Femur (tissue), 1 donor: Measurements from ENCODE around the gene SLC9A8.
A peak's percentile ranks its signal among the peaks of the same experiment; 100 is the strongest.

Source experiments
- DNase-seq: peaks from one replicate; pipeline ENCODE4 v3.0.0-alpha.2; 2017

The SLC9A8 gene

DNA sequence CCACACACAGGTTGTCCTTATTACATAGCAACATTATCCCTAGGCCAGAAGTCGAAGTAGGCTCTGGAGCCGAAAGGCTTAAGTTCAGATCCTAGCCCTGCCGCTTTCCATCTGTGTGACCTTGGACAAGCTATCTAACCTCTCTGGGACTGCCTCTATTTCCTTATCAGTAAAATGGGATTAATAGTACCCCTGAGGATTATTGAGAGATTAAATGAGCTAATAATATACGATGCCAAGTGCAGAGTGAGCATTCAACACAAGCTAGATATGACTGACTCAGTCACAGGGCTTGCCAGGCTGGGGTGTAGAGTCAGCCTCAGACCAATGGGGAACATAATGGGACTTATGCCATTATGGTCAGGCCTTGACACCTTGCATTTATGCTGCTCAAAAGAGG is 111.6 kb downstream of the SLC9A8 start:
- DNase-seq: no peak

DNA sequence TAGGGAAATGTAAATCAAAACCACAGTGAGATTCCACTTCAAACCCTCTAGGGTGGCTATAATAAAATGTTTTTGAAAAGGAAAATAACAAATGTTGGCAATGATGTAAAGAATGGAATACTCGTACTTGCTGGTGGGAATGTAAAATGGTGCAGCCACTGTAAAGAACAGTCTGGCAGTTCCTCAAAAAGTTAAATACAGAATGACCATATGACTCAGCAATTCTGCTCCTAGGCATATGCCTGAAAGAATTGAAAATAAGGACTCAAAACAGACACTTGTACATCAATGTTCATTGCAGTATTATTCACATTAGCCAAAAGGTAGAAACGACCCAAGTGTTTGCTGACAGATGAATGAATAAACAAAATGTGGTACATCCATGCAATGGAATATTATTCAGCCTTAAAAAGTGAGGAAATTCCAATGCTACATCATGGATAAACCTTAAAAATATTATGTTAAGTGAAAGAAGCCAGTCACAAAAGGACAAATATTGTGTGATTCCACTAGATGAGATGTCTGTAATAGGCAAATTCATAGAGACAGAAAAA is 113.3 kb downstream of the SLC9A8 start:
- no peak for DNase-seq

DNA sequence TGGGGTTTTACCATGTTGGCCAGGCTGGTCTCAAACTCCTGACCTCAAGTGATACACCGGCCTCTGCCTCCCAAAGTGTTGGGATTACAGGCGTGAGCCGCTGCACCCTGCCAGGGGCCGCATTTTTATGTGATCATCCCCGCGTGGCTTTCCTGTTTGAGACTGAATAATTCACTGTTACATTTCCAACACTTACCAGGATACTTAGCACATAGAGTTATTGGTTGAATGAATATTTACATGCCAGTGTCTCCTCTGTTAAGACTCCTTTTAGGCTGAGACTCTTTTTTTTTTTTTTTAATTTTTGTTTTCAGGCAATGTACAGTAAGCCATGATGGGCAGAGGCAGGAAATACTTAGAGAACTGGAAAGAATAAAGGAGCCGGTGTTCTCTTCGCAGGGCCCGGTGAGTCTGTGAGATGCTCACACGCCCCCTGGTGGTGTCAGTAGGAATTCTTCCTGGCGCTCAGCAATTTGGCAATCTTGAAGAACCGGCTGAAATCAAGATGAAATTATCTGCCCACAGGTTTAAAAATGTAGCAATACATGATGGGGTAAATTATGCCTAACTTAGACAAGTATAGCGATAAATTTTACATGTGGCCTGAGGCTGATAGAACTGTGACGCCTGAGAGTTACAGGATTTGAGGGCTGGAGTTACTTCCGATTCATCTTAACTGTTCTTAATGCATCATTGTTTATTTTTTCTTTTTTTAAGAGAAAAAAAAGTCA is 115.9 kb downstream of the SLC9A8 start:
- DNase-seq: peak; percentile 87

DNA sequence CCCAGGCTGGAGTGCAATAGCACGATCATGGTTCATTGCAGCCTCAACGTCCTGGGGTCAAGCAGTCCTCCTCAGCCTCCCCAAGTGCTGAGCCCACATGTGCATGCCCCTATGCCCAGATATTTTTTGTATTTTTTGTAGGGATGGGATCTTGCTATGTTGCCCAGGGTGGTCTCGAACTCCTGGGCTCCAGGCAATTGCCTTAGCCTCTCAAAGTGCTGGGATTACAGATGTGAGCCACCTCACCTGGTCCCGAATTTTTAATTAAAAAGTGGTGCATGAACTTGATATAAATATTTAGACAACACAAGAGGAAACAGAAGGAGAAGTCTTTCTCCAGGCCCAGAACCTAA is 116.5 kb downstream of the SLC9A8 start:
- no peak for DNase-seq

DNA sequence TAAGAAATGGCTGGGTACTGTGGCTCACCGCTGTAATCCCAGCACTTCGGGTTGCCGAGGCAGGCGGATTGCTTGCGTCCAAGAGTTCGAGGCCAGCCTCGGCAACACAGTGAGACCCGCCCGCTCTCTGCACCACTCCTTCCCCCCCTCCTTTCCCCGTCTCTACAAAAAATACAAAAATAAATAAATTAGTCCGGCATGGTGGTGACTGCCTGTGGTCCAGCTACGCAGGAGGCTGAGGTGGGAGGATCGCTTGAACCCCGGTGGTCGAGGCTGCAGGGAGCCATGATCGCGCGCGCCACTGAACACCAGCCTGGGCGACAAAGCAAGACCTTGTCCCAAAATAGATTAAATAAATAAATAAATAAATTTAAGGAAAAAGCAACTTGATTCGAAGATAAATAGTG is 123.1 kb downstream of the SLC9A8 start:
- no peak for DNase-seq

DNA sequence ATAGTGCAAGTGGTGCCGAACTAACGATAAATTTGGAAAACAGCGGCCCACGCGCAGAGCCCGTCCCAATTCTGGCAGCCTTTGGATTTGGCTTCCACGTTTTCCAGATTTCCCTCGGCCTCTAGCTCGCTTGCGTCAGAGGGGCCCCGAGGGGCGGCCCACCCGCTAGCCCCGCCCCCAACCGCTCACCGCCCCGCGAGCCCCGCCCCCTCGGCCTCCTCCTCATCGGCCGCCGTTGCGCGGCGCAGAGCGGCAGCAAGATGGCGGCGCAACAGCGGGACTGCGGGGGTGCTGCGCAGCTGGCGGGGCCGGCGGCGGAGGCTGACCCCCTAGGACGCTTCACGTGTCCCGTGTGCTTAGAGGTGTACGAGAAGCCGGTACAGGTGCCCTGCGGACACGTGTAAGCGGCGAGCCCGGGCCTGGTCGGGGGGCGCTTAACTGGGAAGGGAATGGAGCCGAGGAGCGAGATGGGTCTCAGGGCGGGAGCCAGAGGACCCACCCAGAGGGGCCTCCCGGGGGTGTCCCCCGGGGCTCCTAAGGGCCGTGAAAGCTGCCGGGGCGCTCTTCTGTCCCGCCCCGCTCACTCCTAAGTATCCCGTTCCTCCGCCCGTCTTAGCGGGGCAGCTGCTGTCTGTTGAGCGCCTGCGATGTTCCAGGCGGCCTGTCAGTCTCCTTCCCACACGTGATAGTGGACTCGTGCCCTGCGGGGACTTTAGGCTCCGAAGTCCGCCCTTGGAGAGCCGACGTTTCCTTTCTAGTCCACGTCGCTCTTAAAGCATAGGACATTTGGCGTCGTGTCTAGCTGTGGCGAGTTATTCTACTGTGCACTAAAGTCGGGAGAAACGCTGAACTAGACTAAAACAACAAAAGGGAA is 123.8 kb downstream of the SLC9A8 start, which contains the start of gene RNF114:
Gene RNF114, plus strand, starts transcription at position 245 of the 874 bp plus-strand sequence. Its CDS starts 16 bp downstream, at position 261.
- DNase-seq: peak; percentile 96

DNA sequence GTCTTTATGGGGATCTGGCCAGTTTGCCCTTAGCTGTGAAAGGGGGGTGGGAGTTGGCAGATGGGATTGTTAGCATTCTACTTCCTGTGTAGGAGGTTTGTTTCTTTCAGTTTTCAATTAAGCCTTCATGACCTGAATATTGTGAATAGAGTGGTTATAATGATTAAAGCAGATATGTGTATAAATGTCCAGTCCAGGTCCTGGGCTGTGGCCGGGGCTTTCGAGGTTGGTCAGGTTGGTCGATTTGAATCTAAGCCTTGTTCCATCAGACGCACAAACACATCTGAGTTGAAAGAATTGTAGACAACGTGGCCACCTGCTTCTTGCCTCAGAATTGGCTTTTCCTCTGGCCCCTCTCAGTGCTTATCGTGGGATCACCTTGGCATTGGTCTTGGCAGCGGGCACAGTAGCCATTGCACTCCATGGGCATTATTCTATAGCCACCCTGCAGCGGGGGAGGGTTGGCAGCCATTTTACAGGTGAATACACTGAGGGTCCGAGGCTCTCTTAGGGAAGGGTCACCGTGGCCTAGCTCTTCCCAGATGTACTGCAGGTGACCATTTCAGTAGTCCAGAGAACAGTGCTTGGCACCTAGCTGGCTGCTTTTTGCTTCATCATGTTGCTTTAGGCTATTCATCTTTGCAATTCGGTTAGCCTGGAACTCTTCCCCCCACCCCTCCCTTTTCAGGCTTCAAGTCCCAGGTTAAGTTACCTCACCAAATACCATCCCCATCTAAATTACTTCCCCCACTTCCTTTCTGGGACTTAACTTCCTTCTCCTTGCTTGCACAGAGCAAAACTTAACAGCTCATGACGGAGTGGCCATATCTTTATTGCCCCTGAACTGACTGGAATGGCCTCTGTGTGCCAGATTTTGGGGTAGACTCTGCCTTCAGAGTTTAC is 124.7 kb downstream of the SLC9A8 start:
- DNase-seq: no peak

DNA sequence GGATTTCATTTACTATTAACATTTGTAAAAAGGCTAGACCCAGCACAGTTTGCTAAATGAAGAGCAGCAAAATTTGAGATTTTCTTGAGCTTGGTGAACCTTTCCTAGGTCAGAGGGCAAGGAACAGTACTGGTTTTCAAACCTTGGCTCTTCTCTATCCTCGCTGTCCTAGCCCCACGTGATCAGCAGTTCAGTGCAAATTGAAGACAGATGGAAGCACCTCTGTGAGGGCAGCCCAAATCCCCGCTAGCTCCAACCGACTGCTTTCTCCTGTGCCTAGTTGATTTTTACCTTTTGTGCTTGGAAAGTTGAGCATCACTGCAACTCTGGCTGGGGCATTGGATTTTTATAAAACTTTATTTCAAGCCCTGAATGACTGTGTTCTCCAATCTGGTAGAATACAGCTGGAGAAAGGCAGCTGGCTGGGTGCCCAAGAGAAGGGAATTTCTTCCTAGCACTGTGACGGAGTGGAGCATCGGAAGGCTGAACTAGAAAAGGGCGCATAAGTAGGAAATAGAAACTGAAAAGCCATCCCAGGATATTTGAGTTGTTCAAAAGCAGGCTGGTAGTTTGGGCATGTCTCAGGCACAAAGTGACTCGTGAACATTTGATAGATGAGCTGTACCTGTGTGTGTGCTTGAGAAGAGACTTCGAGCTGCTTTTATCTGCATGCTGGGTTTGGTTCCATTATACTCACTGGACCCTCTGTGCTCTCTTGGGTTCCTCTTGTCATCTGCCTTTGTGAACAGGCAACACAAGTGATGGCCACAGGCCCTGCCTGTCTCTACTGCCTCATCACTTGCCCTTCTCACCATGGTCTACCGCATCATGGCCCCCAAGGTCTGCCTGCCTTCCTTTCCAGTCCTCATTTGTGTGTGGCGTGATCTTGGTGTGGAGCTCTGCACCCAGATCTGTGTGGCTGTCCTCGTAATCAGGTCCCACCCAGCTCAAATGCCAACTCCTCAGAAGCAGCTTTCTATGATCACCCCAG is 125.8 kb downstream of the SLC9A8 start:
- DNase-seq: peak; percentile 82

DNA sequence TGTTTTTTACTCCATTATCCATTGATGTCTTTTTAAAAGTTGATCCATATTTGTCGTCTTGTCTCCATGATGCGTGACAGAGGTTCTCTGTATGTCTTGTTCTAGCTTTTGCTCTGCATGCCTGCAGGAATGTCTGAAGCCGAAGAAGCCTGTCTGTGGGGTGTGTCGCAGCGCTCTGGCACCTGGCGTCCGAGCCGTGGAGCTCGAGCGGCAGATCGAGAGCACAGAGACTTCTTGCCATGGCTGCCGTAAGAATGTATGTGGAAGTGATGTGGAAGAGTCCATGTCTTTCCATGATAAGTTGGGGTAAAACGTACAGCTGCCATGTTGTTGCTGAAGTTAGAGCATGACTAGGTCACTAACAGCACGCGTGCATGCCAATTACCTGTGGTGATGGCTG is 128.8 kb downstream of the SLC9A8 start:
- no peak for DNase-seq
